ENCODE results near the gene SNRPA1.

SNRPA1 gene

GRCh38 chr15:101264911-101265641 lies 30.0 kb downstream of the SNRPA1 start:
- no peak for DNase-seq

- DNase-seq = no peak
These were observed 31.0 kb downstream of the SNRPA1 start for GRCh38 chr15:101264011-101264410.

- DNase-seq = no peak
These were observed 32.5 kb downstream of the SNRPA1 start for GRCh38 chr15:101262551-101262950.

GRCh38 chr15:101258238-101259144 lies 36.6 kb downstream of the SNRPA1 start:
- peak in 27 of 51 donors; percentile 4 to 67 (median 37) for DNase-seq

GRCh38 chr15:101256757-101257156 lies 38.3 kb downstream of the SNRPA1 start:
- DNase-seq = no peak

GRCh38 chr15:101255615-101256241 lies 39.3 kb downstream of the SNRPA1 start:
- no peak for DNase-seq

GRCh38 chr15:101255051-101255395 lies 40.0 kb downstream of the SNRPA1 start:
- no peak for DNase-seq

- DNase-seq = no peak
These were observed 40.6 kb downstream of the SNRPA1 start for GRCh38 chr15:101254157-101255050.

GRCh38 chr15:101252836-101253235 lies 42.2 kb downstream of the SNRPA1 start:
- no peak for DNase-seq

- peak; percentile 45 to 93 (median 83) for DNase-seq
These were observed 42.9 kb downstream of the SNRPA1 start, which contains the start of gene CHSY1 for GRCh38 chr15:101251830-101252820. CHSY1 (minus strand) TSS chr15:101252048; CDS start chr15:101251456, 592 bp downstream.

- peak in 5 of 51 donors; percentile 11 to 80 (median 67) for DNase-seq
These were observed 43.9 kb downstream of the SNRPA1 start for GRCh38 chr15:101250873-101251829.

- DNase-seq = no peak
These were observed 44.7 kb downstream of the SNRPA1 start for GRCh38 chr15:101250341-101250831.

- DNase-seq = no peak
These were observed 46.8 kb downstream of the SNRPA1 start for GRCh38 chr15:101248274-101248673.

GRCh38 chr15:101246824-101247745 lies 48.0 kb downstream of the SNRPA1 start:
- no peak for DNase-seq

GRCh38 chr15:101246391-101246790 lies 48.7 kb downstream of the SNRPA1 start:
- DNase-seq = no peak

GRCh38 chr15:101244889-101245668 lies 50.0 kb downstream of the SNRPA1 start:
- DNase-seq = no peak
